SU-DHL-6 (cell line): ENCODE results near the gene TERB1.

Experiments
- H2AFZ ChIP-seq: fragments of 200-600 bp; sonication (generic); 2 replicates; pipeline ENCODE4 v1.6.1; 2014; ENCODE audit warnings: low read depth, mild to moderate bottlenecking, moderate library complexity, mixed read lengths, antibody characterized with exemption, low read length; ENCODE audit not compliant: severe bottlenecking
- H3F3A ChIP-seq: fragments of 200-600 bp; shearing (Covaris generic); 2 replicates; pipeline ENCODE4 v1.6.0; 2016; ENCODE audit warnings: antibody characterized with exemption, mild to moderate bottlenecking; ENCODE audit not compliant: insufficient read depth
- H3K27ac ChIP-seq: fragments of 200-600 bp; sonication (generic); 2 replicates; pipeline ENCODE4 v1.5.1; 2016; ENCODE audit warnings: low read depth, mild to moderate bottlenecking, low read length, moderate library complexity, mixed read lengths
- H3K27me3 ChIP-seq: fragments of 200-600 bp; sonication (generic), shearing (Covaris generic); 2 replicates; pipeline ENCODE4 v1.6.0; 2014; ENCODE audit warnings: mild to moderate bottlenecking, low read length
- H3K36me3 ChIP-seq: fragments of 200-600 bp; sonication (generic); 2 replicates; pipeline ENCODE4 v1.6.1; 2014; ENCODE audit warnings: mild to moderate bottlenecking, low read length, mixed read lengths
- H3K4me2 ChIP-seq: fragments of 300-600, 200-600 bp; shearing (Covaris generic), sonication (generic); 2 replicates; pipeline ENCODE4 v1.6.0; 2014; ENCODE audit warnings: low read length, low read depth, mild to moderate bottlenecking; ENCODE audit not compliant: poor library complexity, severe bottlenecking
- H3K4me3 ChIP-seq: fragments of 200-600 bp; sonication (generic); 2 replicates; pipeline ENCODE4 v1.5.1; 2014; ENCODE audit warnings: antibody characterized with exemption, low read length, mild to moderate bottlenecking, mixed read lengths; ENCODE audit not compliant: insufficient read depth, poor library complexity, severe bottlenecking
- H3K79me2 ChIP-seq: fragments of 200-600 bp; sonication (generic); 2 replicates; pipeline ENCODE4 v1.6.1; 2014; ENCODE audit warnings: mild to moderate bottlenecking, low read length, moderate library complexity; ENCODE audit not compliant: insufficient read depth
- H3K9ac ChIP-seq: fragments of 200-600 bp; sonication (generic); 2 replicates; pipeline ENCODE4 v1.7.0; 2014; ENCODE audit warnings: mild to moderate bottlenecking, low read length
- H3K9me2 ChIP-seq: fragments of 200-600 bp; sonication (generic); replicated peaks from 2 replicates; pipeline ENCODE4 v1.6.1; 2014; ENCODE audit warnings: low read length; ENCODE audit not compliant: insufficient read depth
- H3K9me3 ChIP-seq: fragments of 200-600 bp; sonication (generic); 2 replicates; pipeline ENCODE4 v1.6.1; 2014; ENCODE audit warnings: low read length, mixed read lengths; ENCODE audit not compliant: insufficient read depth
- H4K20me1 ChIP-seq: fragments of 200-600 bp; sonication (generic); 2 replicates; pipeline ENCODE4 v1.6.1; 2014; ENCODE audit warnings: low read depth, mild to moderate bottlenecking, antibody characterized with exemption, low read length, moderate library complexity, mixed read lengths
- CTCF ChIP-seq: fragments of 200-600 bp; sonication (generic); IDR thresholded peaks from one replicate; pipeline ENCODE4 v1.5.1; 2017; ENCODE audit warnings: antibody characterized with exemption, mild to moderate bottlenecking, low read length, moderate library complexity; ENCODE audit not compliant: insufficient read depth, poor library complexity, severe bottlenecking
- EZH2phosphoT487 ChIP-seq: fragments of 200-600 bp; sonication (generic), shearing (Covaris generic); conservative IDR thresholded peaks from 2 replicates; pipeline ENCODE4 v1.6.1; 2018; ENCODE audit warnings: mild to moderate bottlenecking, antibody characterized with exemption, low read length, moderate library complexity, mixed read lengths

Gene TERB1

GRCh38 chr16:66834746-66835145, 33.4 kb upstream of the TERB1 start:
- Histone ChIP-seq H2AFZ (no peak overlapping the region), H3K36me3 (no peaks in the 10 kb centered on the region), H3K27me3 (no peaks in the 10 kb centered on the region), H3K79me2 (peaks cover 8% of the 10 kb centered on the region), H3K9ac (no peak overlapping the region), H4K20me1 (no peaks in the 10 kb centered on the region), H3F3A (peaks cover 3% of the 10 kb centered on the region; the same call in 1 of the 2 replicates), H3K9me2 (no peaks in the 10 kb centered on the region), H3K9me3 (no peaks in the 10 kb centered on the region), H3K27ac (no peak overlapping the region), H3K4me3 (no peak overlapping the region), H3K4me2 (no peak overlapping the region)
- no peak for TF ChIP-seq EZH2phosphoT487
- no peak for TF ChIP-seq CTCF

- Histone ChIP-seq H3K27me3 (no peaks in the 10 kb centered on the region), H3K4me3 (no peak overlapping the region), H3K4me2 (no peak overlapping the region), H4K20me1 (no peaks in the 10 kb centered on the region), H3K79me2 (peaks cover 22% of the 10 kb centered on the region), H3K36me3 (no peaks in the 10 kb centered on the region), H3K9ac (no peak overlapping the region), H2AFZ (no peak overlapping the region), H3F3A (peaks cover 10% of the 10 kb centered on the region), H3K27ac (no peak overlapping the region), H3K9me2 (no peaks in the 10 kb centered on the region), H3K9me3 (no peaks in the 10 kb centered on the region)
- TF ChIP-seq CTCF: no peak
- TF ChIP-seq EZH2phosphoT487: no peak
These were observed 31.4 kb upstream of the TERB1 start for GRCh38 chr16:66832661-66833305.

- Histone ChIP-seq H3K27ac (no peak overlapping the region), H3K4me2 (no peak overlapping the region), H3F3A (peaks cover 10% of the 10 kb centered on the region), H3K9me2 (no peaks in the 10 kb centered on the region), H3K36me3 (no peaks in the 10 kb centered on the region), H2AFZ (no peak overlapping the region), H3K79me2 (peaks cover 24% of the 10 kb centered on the region), H3K9me3 (no peaks in the 10 kb centered on the region), H3K4me3 (no peak overlapping the region), H3K9ac (no peak overlapping the region), H3K27me3 (no peaks in the 10 kb centered on the region), H4K20me1 (no peaks in the 10 kb centered on the region)
- TF ChIP-seq EZH2phosphoT487 (no peak), CTCF (no peak)
These were observed 30.8 kb upstream of the TERB1 start for GRCh38 chr16:66832190-66832589.
